GM10266 (cell line): ENCODE results near the gene GAK.
"Not testable (repeated sequence)": the region's sequence is repeated elsewhere in the genome, so short reads cannot be mapped to it uniquely, and the experiment has no call there.

Experiments
- DNase-seq: peaks from one replicate; pipeline ENCODE4 v3.0.0; 2012; ENCODE audit errors: extremely low spot score
- TF ChIP-seq, protein P1 (sequence below): IDR thresholded peaks from 2 replicates; pipeline ENCODE4 v1.5.1; 2012; ENCODE audit warnings: mild to moderate bottlenecking, low read depth; ENCODE audit not compliant: control insufficient read depth, insufficient read depth; ENCODE audit errors: missing control alignments

Gene GAK

DNA sequence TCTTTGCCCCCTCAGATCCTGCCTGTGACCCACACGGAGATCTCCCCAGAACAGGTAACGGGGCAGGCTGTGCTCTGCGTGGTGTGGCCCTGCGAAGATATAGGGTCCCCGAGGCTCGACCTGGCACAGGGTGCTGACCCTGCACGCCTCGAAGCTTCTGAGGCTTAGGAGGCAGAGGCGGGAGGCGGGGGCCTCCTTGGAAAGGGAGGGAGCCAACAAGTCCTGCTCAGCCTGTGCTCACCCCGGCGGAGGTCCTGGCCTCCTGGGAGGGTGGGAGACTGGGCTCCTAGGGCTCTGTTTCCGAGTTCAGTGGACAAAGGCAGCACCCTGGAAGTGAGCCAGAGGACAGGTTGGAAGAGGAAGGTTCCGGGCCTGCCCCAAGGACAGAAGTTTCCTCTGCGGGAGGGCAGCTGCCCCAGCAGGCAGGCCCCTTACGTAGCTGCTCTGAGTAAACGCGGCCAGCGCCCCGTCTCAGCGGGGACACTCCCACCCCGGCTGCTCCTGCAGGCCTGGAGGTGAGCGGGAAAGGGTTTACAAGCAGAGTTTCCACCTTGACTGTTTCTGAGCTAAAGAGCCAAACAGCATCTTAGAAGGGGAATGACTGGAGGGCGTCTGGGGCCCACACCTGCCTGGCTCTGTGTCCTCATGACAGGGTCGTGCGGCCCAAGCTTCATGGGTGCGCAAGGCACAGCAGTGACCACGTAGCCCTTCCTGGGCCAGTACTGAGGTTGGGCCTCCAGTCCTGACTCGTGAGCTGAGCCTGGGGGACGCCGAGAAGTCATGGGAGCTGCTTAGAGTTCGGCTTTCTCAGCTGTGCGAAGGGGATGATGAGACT, 16.2 kb upstream of the GAK start:
- TF ChIP-seq, protein P1, sequence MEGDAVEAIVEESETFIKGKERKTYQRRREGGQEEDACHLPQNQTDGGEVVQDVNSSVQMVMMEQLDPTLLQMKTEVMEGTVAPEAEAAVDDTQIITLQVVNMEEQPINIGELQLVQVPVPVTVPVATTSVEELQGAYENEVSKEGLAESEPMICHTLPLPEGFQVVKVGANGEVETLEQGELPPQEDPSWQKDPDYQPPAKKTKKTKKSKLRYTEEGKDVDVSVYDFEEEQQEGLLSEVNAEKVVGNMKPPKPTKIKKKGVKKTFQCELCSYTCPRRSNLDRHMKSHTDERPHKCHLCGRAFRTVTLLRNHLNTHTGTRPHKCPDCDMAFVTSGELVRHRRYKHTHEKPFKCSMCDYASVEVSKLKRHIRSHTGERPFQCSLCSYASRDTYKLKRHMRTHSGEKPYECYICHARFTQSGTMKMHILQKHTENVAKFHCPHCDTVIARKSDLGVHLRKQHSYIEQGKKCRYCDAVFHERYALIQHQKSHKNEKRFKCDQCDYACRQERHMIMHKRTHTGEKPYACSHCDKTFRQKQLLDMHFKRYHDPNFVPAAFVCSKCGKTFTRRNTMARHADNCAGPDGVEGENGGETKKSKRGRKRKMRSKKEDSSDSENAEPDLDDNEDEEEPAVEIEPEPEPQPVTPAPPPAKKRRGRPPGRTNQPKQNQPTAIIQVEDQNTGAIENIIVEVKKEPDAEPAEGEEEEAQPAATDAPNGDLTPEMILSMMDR, result no peak
- no peak for DNase-seq

DNA sequence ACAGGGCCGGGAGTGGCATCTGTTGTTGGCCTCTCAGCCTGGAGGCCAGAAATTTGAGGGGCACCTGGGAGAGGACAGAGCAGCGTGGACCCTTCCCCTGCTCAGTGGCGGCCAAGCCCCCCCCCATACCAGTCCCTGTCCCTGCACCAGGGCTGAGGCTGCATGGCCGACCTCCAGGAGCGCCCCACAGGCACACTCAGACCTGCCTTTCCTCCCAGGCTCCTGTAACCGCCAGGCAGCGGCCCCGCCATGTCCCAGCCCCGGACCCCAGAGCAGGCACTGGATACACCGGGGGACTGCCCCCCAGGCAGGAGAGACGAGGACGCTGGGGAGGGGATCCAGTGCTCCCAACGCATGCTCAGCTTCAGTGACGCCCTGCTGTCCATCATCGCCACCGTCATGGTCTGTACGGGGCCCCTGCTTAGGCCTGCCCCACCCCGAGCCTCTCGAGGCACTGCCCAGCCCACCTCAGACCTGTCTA, 15.4 kb upstream of the GAK start:
- TF ChIP-seq, protein P1, result no peak
- DNase-seq, result no peak

DNA sequence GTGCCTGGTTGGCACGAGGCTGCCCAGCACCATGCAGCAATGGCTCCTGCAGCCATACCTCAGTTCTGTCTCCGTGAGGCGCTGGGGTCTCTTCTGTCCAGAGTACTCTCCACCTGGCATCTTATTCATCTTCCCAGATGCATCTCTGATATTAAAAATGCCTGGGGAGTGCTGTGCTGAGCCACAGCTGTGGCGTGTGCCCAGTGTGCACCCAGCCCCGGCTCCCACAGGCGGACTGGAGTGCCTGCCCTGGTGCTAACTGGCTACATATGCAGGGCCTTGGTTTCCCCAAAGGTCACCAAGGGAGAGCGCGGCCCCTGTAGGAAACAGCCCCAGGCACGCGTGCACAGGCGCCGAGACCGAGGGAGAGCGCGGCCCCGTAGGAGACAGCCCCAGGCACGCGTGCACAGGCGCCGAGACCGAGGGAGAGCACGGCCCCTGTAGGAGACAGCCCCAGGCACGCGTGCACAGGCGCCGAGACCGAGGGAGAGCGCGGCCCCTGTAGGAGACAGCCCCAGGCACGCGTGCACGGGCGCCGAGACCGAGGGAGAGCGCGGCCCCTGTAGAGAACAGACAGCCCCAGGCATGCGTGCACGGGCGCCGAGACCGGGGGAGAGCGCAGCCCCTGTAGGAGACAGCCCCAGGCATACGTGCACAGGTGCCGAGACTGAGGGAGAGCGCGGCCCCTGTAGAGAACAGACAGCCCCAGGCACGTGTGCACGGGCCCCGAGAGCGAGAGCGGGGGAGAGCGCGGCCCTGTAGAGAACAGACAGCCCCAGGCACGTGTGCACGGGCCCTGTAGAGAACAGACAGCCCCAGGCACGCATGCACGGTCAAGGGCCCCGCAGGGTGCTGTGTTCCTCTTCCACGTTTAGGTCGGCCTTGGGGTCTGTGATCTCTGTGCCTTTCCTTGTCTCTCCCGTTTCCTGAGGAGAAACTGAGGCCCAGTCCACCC, 14.7 kb upstream of the GAK start:
- no peak for DNase-seq
- TF ChIP-seq, protein P1, result no peak

DNA sequence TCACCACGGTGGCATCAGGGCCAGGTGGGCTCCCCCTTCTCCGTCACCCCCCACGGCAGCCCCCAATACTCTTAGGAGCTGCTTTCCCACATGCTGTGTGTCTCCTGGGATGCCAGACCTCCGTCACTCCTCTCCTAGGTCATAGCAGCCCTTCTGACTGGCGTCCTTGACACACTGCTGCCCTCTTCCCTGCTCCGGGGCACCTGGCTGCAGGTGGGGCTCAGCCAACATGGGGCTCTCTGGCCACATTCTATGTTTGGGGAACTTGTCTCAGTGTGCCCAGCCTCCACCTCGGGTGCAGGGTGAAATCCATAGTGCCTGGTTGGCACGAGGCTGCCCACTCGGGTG, 14.0 kb upstream of the GAK start:
- TF ChIP-seq, protein P1, result no peak

DNA sequence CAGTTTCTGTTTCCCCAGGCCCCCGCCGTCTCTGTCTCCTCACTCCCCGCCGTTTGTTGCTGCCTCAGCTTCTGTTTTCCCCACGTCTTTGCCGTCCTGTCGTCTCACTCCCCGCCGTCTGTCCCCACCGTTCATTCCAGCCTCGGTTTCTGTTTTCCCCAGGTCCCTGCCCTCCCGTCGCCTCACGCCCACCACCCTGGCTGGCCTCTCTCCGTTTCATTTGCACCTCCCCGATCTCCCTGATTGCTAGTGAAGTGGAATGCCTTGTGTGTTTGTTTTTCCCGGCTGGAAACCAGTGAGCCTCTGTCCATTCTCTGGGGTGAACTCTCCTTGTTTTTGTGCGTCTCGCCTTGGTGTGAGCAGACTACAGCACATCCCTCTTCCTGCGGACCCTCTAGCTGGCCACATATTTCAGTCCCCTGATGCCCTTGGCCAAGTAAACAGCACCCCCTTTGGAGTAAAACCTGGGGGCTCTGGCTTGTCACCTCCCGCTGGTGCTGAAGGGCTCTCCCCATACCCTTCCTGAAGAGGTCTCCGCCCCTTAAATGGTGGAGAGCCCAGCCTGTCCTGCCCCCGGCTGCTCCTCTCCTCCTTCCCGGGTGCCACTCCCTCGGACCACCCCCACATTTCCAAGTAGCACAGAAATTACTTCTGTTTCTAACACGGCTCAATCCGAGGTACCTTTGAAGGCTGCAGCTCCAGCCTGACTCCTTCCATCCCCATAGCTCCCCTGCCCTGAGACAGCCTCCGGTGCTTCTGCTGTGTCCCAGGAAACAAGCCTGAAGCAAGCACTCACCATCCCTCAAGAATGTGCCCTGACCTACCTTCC, 13.4 kb upstream of the GAK start:
- DNase-seq, result no peak
- TF ChIP-seq, protein P1, result no peak

More for the DNA sequence above, 14.0 kb upstream of the GAK start:
- no peak for DNase-seq

DNA sequence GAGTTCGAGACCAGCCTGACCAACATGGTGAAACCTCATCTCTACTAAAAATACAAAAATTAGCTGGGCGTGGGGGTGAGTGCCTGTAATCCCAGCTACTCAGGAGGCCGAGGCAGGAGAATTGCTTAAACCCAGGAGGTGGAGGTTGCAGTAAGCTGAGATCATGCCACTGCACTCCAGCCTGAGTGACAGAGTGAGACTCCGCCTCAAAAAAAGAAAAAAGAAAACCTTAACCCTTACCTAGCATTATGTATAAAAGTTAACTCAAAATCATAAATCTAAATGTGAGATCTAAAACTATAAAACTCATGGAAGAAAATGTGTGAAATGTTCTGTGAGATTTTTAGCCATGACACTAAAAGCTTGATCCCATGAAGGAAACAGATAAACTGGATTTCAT, 7.4 kb upstream of the GAK start:
- not testable (repeated sequence) for DNase-seq

DNA sequence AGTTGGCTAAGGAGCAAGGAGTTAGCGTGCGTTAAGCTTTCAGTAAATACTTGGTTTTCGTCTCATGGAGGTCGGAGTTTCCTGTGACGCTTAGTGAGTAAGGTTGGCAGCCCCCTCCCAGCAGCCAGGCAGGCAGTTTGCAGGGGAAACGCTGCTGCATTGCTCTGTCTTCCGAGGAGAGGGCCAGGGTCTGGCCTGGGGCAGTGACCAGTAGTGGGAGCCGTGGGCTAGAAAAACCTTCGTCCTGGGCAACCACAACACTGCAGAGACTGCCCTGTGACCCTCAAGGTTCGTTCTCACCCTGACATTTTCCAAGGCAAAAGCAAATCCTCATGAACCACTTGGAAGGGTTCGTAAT, 576 bp upstream of the GAK start:
- TF ChIP-seq, protein P1, result peak; percentile 7
- DNase-seq, result no peak
